Keratinocyte (primary cell): ENCODE results near the gene ID2. TPM values are rescaled to one million over a fixed set of nuclear protein-coding genes. Genes with fewer than 3 reads are reported as not detected.

Source experiments
- DNase-seq: peaks from one replicate; pipeline ENCODE4 v3.0.0-alpha.2; 2011; ENCODE audit warnings: low read depth, missing footprints, low spot score
- FAIRE-seq: peaks from 2 replicates; lab custom pipeline; 2011; peaks lifted over from hg19 to GRCh38; lab: Jason Lieb, UNC
- H2AFZ ChIP-seq: 2 replicates; pipeline ENCODE4 v1.6.0; 2012; ENCODE audit warnings: low read length, control low read depth, inconsistent platforms; ENCODE audit not compliant: control insufficient read depth
- H3K27ac ChIP-seq: 2 replicates; pipeline ENCODE4 v1.5.1; 2011; ENCODE audit warnings: low read length; ENCODE audit not compliant: control insufficient read depth, insufficient read depth
- H3K27me3 ChIP-seq: 3 replicates; pipeline ENCODE4 v1.6.0; 2011; ENCODE audit warnings: low read length; ENCODE audit not compliant: control insufficient read depth, insufficient read depth; ENCODE audit errors: extremely low read depth
- H3K36me3 ChIP-seq, 2 experiments: 2 replicates in 1 of 2; 3 replicates in 1 of 2; pipeline ENCODE4 v1.5.1; 2011; ENCODE audit warnings: low read length in 2 of 2, mild to moderate bottlenecking in 1 of 2; ENCODE audit not compliant: control insufficient read depth in 2 of 2, insufficient read depth in 2 of 2; ENCODE audit errors: extremely low read depth in 1 of 2
- H3K4me1 ChIP-seq: 3 replicates; pipeline ENCODE4 v1.5.1; 2011; ENCODE audit warnings: low read length; ENCODE audit not compliant: control insufficient read depth, insufficient read depth; ENCODE audit errors: extremely low read depth
- H3K4me2 ChIP-seq: 3 replicates; pipeline ENCODE4 v1.6.0; 2011; ENCODE audit warnings: low read depth, low read length; ENCODE audit not compliant: control insufficient read depth, insufficient read depth; ENCODE audit errors: extremely low read depth
- H3K4me3 ChIP-seq, 3 experiments: fragments of 200-600 bp in 1 of 3; sonication (generic) in 1 of 3; 2 replicates in 2 of 3; 3 replicates in 1 of 3; pipeline ENCODE4 v1.5.1; 2011 to 2016; ENCODE audit warnings: low read length in 3 of 3, mild to moderate bottlenecking in 3 of 3, control low read depth in 2 of 3, inconsistent platforms in 1 of 3, low read depth in 1 of 3, mixed read lengths in 1 of 3, mixed run types in 1 of 3, moderate library complexity in 1 of 3; ENCODE audit not compliant: control insufficient read depth in 2 of 3, insufficient read depth in 2 of 3; ENCODE audit errors: extremely low read depth in 1 of 3
- H3K79me2 ChIP-seq: 2 replicates; pipeline ENCODE4 v1.6.0; 2012; ENCODE audit warnings: low read length; ENCODE audit not compliant: control insufficient read depth, insufficient read depth
- H3K9ac ChIP-seq: 3 replicates; pipeline ENCODE4 v1.6.0; 2011; ENCODE audit warnings: low read length; ENCODE audit not compliant: control insufficient read depth, insufficient read depth; ENCODE audit errors: extremely low read depth
- H3K9me1 ChIP-seq: 3 replicates; pipeline ENCODE4 v1.6.0; 2011; ENCODE audit warnings: low read length; ENCODE audit not compliant: control insufficient read depth, insufficient read depth; ENCODE audit errors: extremely low read depth
- H3K9me3 ChIP-seq: 2 replicates; pipeline ENCODE4 v1.5.1; 2012; ENCODE audit warnings: low read depth, low read length; ENCODE audit not compliant: control insufficient read depth
- H4K20me1 ChIP-seq: 3 replicates; pipeline ENCODE4 v1.6.0; 2011; ENCODE audit warnings: low read length; ENCODE audit not compliant: control insufficient read depth, insufficient read depth; ENCODE audit errors: extremely low read depth
- CTCF ChIP-seq, 3 experiments: IDR thresholded peaks in 1 of 3; conservative IDR thresholded peaks in 1 of 3; optimal IDR thresholded peaks in 1 of 3; 2 replicates in 2 of 3; 3 replicates in 1 of 3; pipeline versions ENCODE3 to v1.5.1; 2011; ENCODE audit warnings: low read length in 3 of 3, mild to moderate bottlenecking in 3 of 3, moderate library complexity in 2 of 3, control low read depth in 1 of 3, inconsistent platforms in 1 of 3; ENCODE audit not compliant: insufficient read depth in 2 of 3; ENCODE audit errors: extremely low read depth in 1 of 3
- EZH2 ChIP-seq: IDR thresholded peaks from one replicate; pipeline ENCODE4 v1.6.1; 2012; ENCODE audit warnings: inconsistent platforms, mild to moderate bottlenecking, low read length, moderate library complexity
- dilution Hi-C: fragments of 300-500 bp; cut with MboI; formaldehyde crosslinking; loops from one replicate; pipeline ENCODE4 v1.7.0; 2020; ENCODE audit warnings: low sequenced_read_pairs; ENCODE audit not compliant: extremely low pct_ligation_motif_present
- polyA plus RNA-seq, 5 experiments: library from polyadenylated mRNA; depleted of rRNA in 3 of 5; stranded (reverse) in 3 of 5; stranded (forward) in 1 of 5; unstranded in 1 of 5; fragments of >200 nt; gene quantifications; 1 replicate in 1 of 5; 2 replicates in 3 of 5; 3 replicates in 1 of 5; pipeline versions ENCODE4 v1.2.1 to v1.2.3, GENCODE V29; 2011 to 2012; ENCODE audit warnings: missing spikeins in 2 of 5, low read depth in 1 of 5, low replicate concordance in 1 of 5

Gene ID2
- polyA plus RNA-seq, 1 donor (not counting 4 experiments of a cell fraction or from before 2014, with no cell fraction given): 6.3 TPM

GRCh38 chr2:8633186-8633734, 48.6 kb upstream of the ID2 start:
- no peak overlapping the region for H3K9ac ChIP-seq

GRCh38 chr2:8633735-8634313, 48.0 kb upstream of the ID2 start:
- TF ChIP-seq CTCF (optimal IDR thresholded peaks at IDR 0.05 in 1 of 3, IDR thresholded peaks at IDR 0.05 in 1 of 3, conservative IDR thresholded peaks at IDR 0.05 in 1 of 3; ENCODE audit: extremely low read depth in 1 of 3, insufficient read depth in 2 of 3, low read length in 3 of 3) (no peak), EZH2 (no peak)
- H3K4me1 ChIP-seq: no peaks in the 10 kb centered on the region
- no peaks in the 10 kb centered on the region for H3K27me3 ChIP-seq
- DNase-seq: no peak
- H3K9ac ChIP-seq: no peak overlapping the region
- no peaks in the 10 kb centered on the region for H3K79me2 ChIP-seq
- no peak overlapping the region for H2AFZ ChIP-seq
- H4K20me1 ChIP-seq: no peaks in the 10 kb centered on the region
- H3K36me3 ChIP-seq: no peaks in the 10 kb centered on the region
- H3K4me3 ChIP-seq: no peak overlapping the region
- dilution Hi-C loops: no loop called here
- FAIRE-seq: no peak
- H3K4me2 ChIP-seq: no peak overlapping the region
- no peak overlapping the region for H3K27ac ChIP-seq
- H3K9me1 ChIP-seq: no peaks in the 10 kb centered on the region
- H3K9me3 ChIP-seq: no peaks in the 10 kb centered on the region

More at GRCh38 chr2:8633186-8633734, 48.6 kb upstream of the ID2 start:
- Histone ChIP-seq H3K79me2 (no peaks in the 10 kb centered on the region), H3K9me3 (no peaks in the 10 kb centered on the region), H3K4me3 (no peak overlapping the region), H3K27ac (no peak overlapping the region), H3K36me3 (no peaks in the 10 kb centered on the region), H2AFZ (no peak overlapping the region), H3K4me2 (no peak overlapping the region), H3K9me1 (no peaks in the 10 kb centered on the region), H3K4me1 (no peaks in the 10 kb centered on the region), H4K20me1 (no peaks in the 10 kb centered on the region), H3K27me3 (no peaks in the 10 kb centered on the region)
- dilution Hi-C loops: no loop called here
- DNase-seq: no peak
- TF ChIP-seq EZH2 (no peak), CTCF (optimal IDR thresholded peaks at IDR 0.05 in 1 of 3, IDR thresholded peaks at IDR 0.05 in 1 of 3, conservative IDR thresholded peaks at IDR 0.05 in 1 of 3; ENCODE audit: extremely low read depth in 1 of 3, insufficient read depth in 2 of 3, low read length in 3 of 3) (no peak)
- no peak for FAIRE-seq
